HG03521 (cell line): Measurements from ENCODE around the gene KIAA0513.

Experiments
- ATAC-seq: cut with Tn5 transposase; IDR thresholded peaks from one replicate; pipeline ENCODE4 v1.9.1; 2021; ENCODE audit warnings: mild to moderate bottlenecking, moderate library complexity; ENCODE audit not compliant: unreplicated experiment

KIAA0513 gene

DNA sequence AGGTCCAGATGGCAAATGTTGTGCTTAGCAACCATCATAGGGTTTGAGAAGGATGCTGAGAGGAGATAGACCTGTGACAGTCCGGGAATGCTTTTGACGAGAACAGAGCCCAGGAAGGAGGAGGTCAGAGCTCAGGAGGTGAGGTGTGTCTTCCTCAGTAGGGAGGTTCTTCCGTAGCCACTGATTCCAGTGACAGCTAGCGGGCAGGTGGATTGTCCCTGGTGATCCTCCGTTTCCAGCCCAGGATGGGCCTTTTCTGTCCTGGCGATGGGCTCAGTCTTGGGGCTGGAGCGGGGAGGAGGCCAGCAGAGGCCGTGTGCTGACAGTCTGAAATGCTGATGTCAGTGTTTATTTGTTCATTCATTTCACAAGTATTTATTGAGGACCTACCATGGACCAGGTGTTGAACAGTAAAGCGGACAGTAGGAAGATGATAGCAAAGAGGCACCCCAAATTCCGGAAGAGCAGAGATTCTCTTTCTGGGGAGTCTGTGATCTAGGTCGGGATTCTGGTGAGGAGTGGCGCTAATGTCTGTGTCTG lies 38.8 kb downstream of the KIAA0513 start:
- ATAC-seq = no peak

DNA sequence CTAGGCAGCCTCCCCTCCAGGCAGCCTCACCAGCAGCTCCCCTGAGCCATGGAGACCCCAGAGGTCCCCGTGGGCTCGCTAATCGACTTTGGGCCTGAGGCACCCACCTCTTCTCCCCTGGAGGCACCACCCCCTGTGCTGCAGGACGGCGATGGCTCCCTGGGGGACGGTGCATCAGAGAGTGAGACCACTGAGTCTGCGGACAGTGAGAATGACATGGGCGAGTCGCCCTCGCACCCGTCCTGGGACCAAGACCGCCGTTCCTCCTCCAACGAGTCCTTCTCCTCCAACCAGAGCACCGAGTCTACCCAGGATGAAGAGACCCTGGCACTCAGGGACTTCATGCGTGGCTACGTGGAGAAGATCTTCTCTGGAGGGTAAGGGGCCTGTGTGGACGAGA lies 39.4 kb downstream of the KIAA0513 start:
- ATAC-seq = no peak

DNA sequence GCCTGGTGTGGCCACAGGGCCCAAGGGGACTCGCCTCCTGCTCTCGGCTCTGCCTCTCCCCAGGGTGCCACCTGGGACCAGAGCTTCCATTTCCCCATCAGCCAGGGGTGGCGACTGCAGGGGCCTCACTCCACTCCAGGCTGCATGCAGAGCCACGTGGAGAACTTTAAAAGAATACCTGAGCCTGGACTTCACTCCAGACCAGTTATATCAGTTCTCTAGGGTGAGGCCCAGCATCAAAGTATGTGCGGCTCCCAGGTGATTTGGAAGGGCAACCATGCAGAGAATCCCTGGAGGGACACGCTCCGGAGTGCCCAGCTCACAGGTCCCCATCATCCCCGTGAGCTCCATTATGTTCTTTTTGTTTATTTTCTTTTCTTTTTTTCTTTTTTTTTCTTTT lies 39.8 kb downstream of the KIAA0513 start:
- ATAC-seq = no peak

GRCh38 chr16:85068746-85069145 lies 41.2 kb downstream of the KIAA0513 start:
- ATAC-seq = no peak

- no peak for ATAC-seq
These were observed 41.6 kb downstream of the KIAA0513 start for GRCh38 chr16:85069171-85069570.

GRCh38 chr16:85072076-85072860 lies 44.7 kb downstream of the KIAA0513 start:
- no peak for ATAC-seq

DNA sequence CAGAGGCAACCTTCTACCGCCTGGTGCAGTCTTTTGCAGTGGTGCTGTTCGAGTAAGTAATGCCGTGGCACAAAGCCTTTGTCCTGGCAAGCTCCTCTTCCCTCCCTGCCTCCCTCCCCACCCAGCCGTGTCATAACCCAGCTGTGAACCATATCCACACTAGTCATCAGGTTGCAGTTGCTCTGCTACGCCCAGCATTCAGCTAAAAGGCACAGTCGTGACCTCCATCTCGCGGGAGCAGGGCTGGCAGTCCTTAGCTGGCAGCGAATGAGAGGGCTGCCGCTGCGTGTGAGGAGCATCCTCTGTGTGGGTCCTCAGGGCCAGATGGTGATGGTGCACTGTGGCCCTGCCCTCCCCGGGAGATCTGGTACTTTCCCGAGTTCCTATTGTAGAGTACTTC lies 45.4 kb downstream of the KIAA0513 start:
- ATAC-seq = no peak

DNA sequence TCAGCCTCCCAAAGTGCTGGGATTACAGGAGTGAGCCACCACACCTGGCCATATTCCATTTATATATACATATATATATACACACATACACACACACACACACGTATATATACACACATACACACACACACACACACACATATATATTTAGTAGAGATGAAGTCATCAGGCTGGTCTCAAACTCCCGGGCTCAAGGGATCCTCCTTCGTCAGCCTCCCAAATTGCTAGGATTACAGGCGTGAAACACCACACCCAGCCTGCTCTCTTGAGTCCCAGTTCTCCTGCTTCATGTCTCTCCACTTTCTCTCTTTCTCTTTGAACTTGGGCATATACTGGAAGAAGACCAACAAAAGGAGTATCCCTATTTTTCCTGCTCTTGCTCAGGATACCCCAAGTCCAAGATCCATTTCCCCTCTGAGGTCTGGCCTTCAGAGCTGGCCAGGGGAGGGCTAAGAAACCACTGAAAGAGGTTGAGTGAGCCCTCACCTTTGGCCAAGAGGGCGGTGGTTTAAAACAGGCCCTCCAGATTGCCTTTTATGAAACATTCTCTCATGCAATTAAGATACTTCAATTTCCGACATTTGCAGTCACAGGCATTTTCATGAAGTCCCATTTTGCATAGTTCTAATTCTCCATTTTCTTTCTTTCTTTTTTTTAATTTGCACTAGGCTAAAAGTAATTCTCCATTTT lies 46.8 kb downstream of the KIAA0513 start:
- no peak for ATAC-seq

- no peak for ATAC-seq
These were observed 47.8 kb downstream of the KIAA0513 start for GRCh38 chr16:85075236-85075924.

GRCh38 chr16:85077039-85077438 lies 49.4 kb downstream of the KIAA0513 start:
- ATAC-seq = no peak

- ATAC-seq = no peak
These were observed 50.1 kb downstream of the KIAA0513 start for GRCh38 chr16:85077576-85078125.

GRCh38 chr16:85078226-85078625 lies 50.6 kb downstream of the KIAA0513 start:
- ATAC-seq = no peak

GRCh38 chr16:85078952-85079351 lies 51.4 kb downstream of the KIAA0513 start:
- no peak for ATAC-seq

GRCh38 chr16:85079785-85080570 lies 52.4 kb downstream of the KIAA0513 start:
- no peak for ATAC-seq

DNA sequence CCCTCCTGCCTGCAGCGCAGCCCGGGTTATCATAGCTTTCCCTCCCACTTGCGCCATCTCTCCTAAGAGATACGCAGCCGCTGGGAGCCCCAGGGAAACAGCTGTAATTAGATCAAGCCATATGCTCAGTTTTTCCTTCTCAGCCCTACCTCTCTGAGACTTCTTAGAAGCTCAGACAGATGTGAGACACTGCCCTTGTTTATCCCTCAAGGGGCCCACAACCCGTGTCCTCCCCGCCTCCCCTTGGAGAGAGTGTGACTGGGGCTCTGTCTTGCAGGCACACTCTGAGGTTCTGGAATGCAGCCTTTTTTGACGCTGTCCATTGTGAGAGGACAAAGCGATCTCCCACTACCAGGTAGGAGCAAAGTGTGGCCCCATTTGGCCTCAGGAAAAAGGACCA lies 53.4 kb downstream of the KIAA0513 start:
- no peak for ATAC-seq

DNA sequence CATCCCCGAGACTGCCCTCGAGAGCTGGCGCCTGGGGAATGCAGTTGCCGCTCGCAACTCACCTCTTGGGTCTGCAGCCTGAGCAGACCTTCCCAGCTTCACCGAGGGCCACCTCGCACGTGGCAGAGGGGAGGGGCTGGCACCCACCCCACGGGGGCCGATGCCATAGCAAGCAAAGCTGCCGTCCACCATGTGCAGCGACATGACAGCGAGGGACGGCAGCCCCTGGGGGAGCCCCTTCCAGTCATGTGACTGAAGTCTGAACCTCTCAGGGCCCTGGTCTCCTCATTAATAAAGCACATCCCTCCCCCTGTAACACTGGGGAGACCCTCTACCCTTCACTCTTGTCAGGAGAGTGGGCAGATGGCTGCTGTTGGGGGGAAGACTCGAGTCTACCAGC lies 54.2 kb downstream of the KIAA0513 start:
- no peak for ATAC-seq

GRCh38 chr16:85082173-85083050 lies 54.8 kb downstream of the KIAA0513 start:
- no peak for ATAC-seq

DNA sequence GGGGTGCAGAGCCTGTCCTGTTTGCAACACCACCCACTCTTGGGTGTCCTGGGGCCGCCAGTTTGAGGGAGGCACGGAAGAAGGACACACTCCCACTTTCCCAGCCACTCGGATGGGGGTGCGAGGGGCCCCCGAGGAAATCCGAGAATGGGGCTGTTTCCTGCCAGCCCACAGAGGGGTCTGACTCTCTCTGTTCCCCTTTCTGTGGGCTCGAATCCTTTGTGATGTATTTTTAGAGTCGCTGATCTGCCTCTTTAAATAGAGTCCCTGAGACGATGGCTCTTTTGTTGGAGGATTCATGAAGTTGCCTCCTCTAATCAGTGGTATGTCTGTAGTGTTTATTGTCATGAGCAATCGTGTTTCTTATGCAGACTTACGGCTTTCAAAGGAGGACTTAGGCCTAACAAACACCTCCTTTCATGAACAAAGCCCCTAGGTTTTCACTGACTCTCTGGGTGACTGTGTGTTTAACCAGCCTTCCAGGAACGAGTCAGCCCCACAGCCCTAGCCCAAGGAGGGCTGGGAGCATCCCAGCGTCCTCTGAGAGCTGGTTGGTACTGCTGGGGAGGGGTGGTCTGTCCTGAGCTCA lies 55.5 kb downstream of the KIAA0513 start:
- no peak for ATAC-seq

GRCh38 chr16:85084841-85085510 lies 57.4 kb downstream of the KIAA0513 start:
- no peak for ATAC-seq
